HepG2 (cell line): ENCODE measurements around the gene TST. TPM values are rescaled to one million over a fixed set of nuclear protein-coding genes. Genes with fewer than 3 reads are reported as not detected.

Experiments
- BCL6 ChIP-seq: IDR thresholded peaks from 2 replicates; pipeline ENCODE4 v1.6.1; 2016; ENCODE audit warnings: missing genetic modification reagents, missing compliant biosample characterization
- BHLHE40 ChIP-seq: IDR thresholded peaks from 2 replicates; pipeline ENCODE4 v1.6.1; 2011; ENCODE audit warnings: low read length, improper control_type of control experiment
- BRD4 ChIP-seq: sonication (generic); formaldehyde crosslinking; IDR thresholded peaks from 2 replicates; pipeline ENCODE4 v1.4.0; 2020; ENCODE audit warnings: missing genetic modification reagents
- CCDC6 ChIP-seq: sonication (generic); formaldehyde crosslinking; IDR thresholded peaks from 2 replicates; pipeline ENCODE4 v1.8.1; 2022; ENCODE audit warnings: mild to moderate bottlenecking, missing genetic modification reagents, moderate library complexity
- GATAD1 ChIP-seq: IDR thresholded peaks from 2 replicates; pipeline ENCODE4 v1.6.1; 2016; ENCODE audit warnings: missing genetic modification reagents, missing compliant biosample characterization
- NAIF1 ChIP-seq: sonication (generic); formaldehyde crosslinking; IDR thresholded peaks from 2 replicates; pipeline ENCODE4 v1.5.0; 2020; ENCODE audit warnings: mild to moderate bottlenecking, missing genetic modification reagents, borderline replicate concordance
- POGZ ChIP-seq: sonication (generic); formaldehyde crosslinking; IDR thresholded peaks from 2 replicates; pipeline ENCODE4 v1.4.0; 2020; ENCODE audit warnings: mild to moderate bottlenecking, missing genetic modification reagents
- RARG ChIP-seq: sonication (generic); formaldehyde crosslinking; IDR thresholded peaks from 2 replicates; pipeline ENCODE4 v1.4.0; 2020; ENCODE audit warnings: low read depth, mild to moderate bottlenecking, missing genetic modification reagents
- SMC3 ChIP-seq: IDR thresholded peaks from 2 replicates; pipeline ENCODE4 v1.6.1; 2011; ENCODE audit warnings: low read length, improper control_type of control experiment
- SSRP1 ChIP-seq: IDR thresholded peaks from 2 replicates; pipeline ENCODE4 v1.6.1; 2016; ENCODE audit warnings: control low read depth
- ZFP62 ChIP-seq: sonication (generic); formaldehyde crosslinking; IDR thresholded peaks from 2 replicates; pipeline ENCODE4 v1.4.0; 2020; ENCODE audit warnings: missing genetic modification reagents
- ZNF180 ChIP-seq: sonication (generic); formaldehyde crosslinking; IDR thresholded peaks from 2 replicates; pipeline ENCODE4 v1.4.0; 2020; ENCODE audit warnings: low read depth, missing genetic modification reagents, borderline replicate concordance
- ZNF282 ChIP-seq: fragments of 450-650 bp; IDR thresholded peaks from 2 replicates; pipeline ENCODE4 v1.6.1; 2018; ENCODE audit not compliant: partially characterized antibody
- ZNF430 ChIP-seq: sonication (generic); formaldehyde crosslinking; IDR thresholded peaks from 2 replicates; pipeline ENCODE4 v1.9.0; 2021; ENCODE audit warnings: mild to moderate bottlenecking, missing genetic modification reagents
- ZNF619 ChIP-seq: sonication (generic); formaldehyde crosslinking; IDR thresholded peaks from 2 replicates; pipeline ENCODE4 v1.4.0; 2020; ENCODE audit warnings: mild to moderate bottlenecking, missing genetic modification reagents
- ZNF629 ChIP-seq: sonication (generic); formaldehyde crosslinking; conservative IDR thresholded peaks from 2 replicates; pipeline ENCODE4 v1.5.0; 2020; ENCODE audit warnings: missing genetic modification reagents
- ZNF660 ChIP-seq: sonication (generic); formaldehyde crosslinking; IDR thresholded peaks from 2 replicates; pipeline ENCODE4 v1.5.1; 2020; ENCODE audit warnings: mild to moderate bottlenecking, low read depth, missing genetic modification reagents, borderline replicate concordance
- polyA plus RNA-seq, 8 experiments: library from polyadenylated mRNA; depleted of rRNA in 3 of 8; stranded (reverse) in 7 of 8; unstranded in 1 of 8; fragments of >200 nt; fragmentation: Illumina TruSeq in 4 of 8; extraction: Trizol in 4 of 8; gene quantifications; 2 replicates each; pipeline versions ENCODE4 v1.2.1 to v1.2.3, GENCODE V29; 2011 to 2016; ENCODE audit warnings: low read depth in 4 of 8, missing spikeins in 1 of 8, mixed read lengths in 1 of 8; ENCODE audit not compliant: insufficient read depth in 1 of 8
- total RNA-seq, 5 experiments: library from RNA; depleted of rRNA; stranded (reverse); fragments of >200 nt; fragmentation: Illumina TruSeq; extraction: Trizol; gene quantifications; 2 replicates each; pipeline ENCODE4 v1.2.3, GENCODE V29; 2016; ENCODE audit warnings: low read depth in 1 of 5
- TF ChIP-seq, protein P1 (sequence below): sonication (generic); formaldehyde crosslinking; IDR thresholded peaks from 2 replicates; pipeline ENCODE4 v1.9.0; 2022; ENCODE audit warnings: low read depth, missing genetic modification reagents
- TF ChIP-seq, protein P2 (sequence below): IDR thresholded peaks from 2 replicates; pipeline ENCODE4 v1.4.0; 2020; ENCODE audit warnings: mild to moderate bottlenecking, missing genetic modification reagents
- TF ChIP-seq, protein P3 (sequence below): sonication (generic); formaldehyde crosslinking; IDR thresholded peaks from 2 replicates; pipeline ENCODE4 v1.8.1; 2022; ENCODE audit warnings: low read depth, mild to moderate bottlenecking, missing genetic modification reagents

Gene TST
- total and polyA plus RNA-seq, 2 of the 13 experiments (the other 11 are each of a cell fraction or from before 2014, with no cell fraction given): 44.6 to 63.6 TPM

DNA sequence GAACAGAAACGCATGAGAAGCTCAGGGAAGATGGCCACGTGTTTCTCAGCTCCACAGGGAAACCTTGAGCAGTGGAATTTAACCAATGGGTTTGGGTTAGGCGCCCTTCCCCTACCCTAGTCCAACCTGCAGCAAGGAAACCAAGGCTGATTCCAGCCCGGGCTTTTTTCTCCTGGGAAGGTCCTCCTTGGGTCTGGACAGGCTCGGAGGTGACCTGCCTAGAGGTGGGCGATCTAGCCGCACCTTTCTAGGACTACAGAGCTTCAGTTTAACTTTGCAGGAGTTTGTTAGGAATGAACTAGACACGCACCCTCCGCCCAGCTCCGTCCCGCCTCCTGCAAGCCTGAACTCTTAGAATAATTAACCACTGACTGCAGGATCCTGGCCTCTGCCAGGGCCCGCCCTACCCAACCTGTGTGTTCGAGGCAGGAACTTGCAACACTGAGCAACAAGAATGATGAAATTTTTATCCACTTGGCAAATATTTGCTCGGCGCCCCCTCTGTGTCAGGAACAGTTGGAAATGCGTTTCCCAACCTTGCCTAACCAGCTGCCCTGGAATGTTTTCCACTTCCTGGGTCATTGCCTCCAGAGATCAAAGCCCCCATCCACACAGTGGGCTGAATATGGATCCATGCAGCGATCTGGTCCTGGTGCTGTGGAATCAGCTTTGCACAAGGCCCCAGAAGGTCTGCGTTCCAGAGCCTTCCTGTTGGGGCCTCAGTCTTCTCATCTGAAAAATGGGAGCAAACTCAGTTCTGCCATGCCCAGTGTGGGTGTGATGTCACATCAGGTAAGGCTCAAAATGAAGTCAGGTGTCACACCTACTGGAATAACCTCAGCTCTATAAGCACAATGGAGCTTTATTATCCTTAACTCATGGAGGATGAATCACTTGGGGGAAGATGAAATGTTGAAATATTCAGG lies 13.6 kb upstream of the TST start (continued):
- TF ChIP-seq, protein P1, sequence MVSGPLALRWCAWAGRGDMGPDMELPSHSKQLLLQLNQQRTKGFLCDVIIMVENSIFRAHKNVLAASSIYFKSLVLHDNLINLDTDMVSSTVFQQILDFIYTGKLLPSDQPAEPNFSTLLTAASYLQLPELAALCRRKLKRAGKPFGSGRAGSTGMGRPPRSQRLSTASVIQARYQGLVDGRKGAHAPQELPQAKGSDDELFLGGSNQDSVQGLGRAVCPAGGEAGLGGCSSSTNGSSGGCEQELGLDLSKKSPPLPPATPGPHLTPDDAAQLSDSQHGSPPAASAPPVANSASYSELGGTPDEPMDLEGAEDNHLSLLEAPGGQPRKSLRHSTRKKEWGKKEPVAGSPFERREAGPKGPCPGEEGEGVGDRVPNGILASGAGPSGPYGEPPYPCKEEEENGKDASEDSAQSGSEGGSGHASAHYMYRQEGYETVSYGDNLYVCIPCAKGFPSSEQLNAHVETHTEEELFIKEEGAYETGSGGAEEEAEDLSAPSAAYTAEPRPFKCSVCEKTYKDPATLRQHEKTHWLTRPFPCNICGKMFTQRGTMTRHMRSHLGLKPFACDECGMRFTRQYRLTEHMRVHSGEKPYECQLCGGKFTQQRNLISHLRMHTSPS (CRISPR knock-in tag): peak; percentile 68
- TF ChIP-seq, protein P2, sequence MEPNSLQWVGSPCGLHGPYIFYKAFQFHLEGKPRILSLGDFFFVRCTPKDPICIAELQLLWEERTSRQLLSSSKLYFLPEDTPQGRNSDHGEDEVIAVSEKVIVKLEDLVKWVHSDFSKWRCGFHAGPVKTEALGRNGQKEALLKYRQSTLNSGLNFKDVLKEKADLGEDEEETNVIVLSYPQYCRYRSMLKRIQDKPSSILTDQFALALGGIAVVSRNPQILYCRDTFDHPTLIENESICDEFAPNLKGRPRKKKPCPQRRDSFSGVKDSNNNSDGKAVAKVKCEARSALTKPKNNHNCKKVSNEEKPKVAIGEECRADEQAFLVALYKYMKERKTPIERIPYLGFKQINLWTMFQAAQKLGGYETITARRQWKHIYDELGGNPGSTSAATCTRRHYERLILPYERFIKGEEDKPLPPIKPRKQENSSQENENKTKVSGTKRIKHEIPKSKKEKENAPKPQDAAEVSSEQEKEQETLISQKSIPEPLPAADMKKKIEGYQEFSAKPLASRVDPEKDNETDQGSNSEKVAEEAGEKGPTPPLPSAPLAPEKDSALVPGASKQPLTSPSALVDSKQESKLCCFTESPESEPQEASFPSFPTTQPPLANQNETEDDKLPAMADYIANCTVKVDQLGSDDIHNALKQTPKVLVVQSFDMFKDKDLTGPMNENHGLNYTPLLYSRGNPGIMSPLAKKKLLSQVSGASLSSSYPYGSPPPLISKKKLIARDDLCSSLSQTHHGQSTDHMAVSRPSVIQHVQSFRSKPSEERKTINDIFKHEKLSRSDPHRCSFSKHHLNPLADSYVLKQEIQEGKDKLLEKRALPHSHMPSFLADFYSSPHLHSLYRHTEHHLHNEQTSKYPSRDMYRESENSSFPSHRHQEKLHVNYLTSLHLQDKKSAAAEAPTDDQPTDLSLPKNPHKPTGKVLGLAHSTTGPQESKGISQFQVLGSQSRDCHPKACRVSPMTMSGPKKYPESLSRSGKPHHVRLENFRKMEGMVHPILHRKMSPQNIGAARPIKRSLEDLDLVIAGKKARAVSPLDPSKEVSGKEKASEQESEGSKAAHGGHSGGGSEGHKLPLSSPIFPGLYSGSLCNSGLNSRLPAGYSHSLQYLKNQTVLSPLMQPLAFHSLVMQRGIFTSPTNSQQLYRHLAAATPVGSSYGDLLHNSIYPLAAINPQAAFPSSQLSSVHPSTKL (CRISPR knock-in tag): peak; percentile 97
- 0 out of 2 replicates have a peak, but pooled peaks have one; percentile 10 for TF ChIP-seq CCDC6
- peak; percentile 97 for TF ChIP-seq ZNF430 (CRISPR knock-in tag)
- TF ChIP-seq, protein P3, sequence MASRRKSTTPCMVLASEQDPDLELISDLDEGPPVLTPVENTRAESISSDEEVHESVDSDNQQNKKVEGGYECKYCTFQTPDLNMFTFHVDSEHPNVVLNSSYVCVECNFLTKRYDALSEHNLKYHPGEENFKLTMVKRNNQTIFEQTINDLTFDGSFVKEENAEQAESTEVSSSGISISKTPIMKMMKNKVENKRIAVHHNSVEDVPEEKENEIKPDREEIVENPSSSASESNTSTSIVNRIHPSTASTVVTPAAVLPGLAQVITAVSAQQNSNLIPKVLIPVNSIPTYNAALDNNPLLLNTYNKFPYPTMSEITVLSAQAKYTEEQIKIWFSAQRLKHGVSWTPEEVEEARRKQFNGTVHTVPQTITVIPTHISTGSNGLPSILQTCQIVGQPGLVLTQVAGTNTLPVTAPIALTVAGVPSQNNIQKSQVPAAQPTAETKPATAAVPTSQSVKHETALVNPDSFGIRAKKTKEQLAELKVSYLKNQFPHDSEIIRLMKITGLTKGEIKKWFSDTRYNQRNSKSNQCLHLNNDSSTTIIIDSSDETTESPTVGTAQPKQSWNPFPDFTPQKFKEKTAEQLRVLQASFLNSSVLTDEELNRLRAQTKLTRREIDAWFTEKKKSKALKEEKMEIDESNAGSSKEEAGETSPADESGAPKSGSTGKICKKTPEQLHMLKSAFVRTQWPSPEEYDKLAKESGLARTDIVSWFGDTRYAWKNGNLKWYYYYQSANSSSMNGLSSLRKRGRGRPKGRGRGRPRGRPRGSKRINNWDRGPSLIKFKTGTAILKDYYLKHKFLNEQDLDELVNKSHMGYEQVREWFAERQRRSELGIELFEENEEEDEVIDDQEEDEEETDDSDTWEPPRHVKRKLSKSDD: peak; percentile 71
- TF ChIP-seq RARG: no peak
- TF ChIP-seq BRD4 (CRISPR knock-in tag): peak; percentile 91
- no peak for TF ChIP-seq BHLHE40
- TF ChIP-seq ZFP62: no peak
- no peak for TF ChIP-seq ZNF282
- no peak for TF ChIP-seq ZNF180 (CRISPR knock-in tag)
- no peak for TF ChIP-seq ZNF619 (CRISPR knock-in tag)
- TF ChIP-seq ZNF629: peak; percentile 100
- TF ChIP-seq ZNF660 (CRISPR knock-in tag): no peak
- TF ChIP-seq SSRP1 (CRISPR knock-in tag): peak; percentile 99; the same call in 1 of the 2 replicates
- TF ChIP-seq POGZ (CRISPR knock-in tag): peak; percentile 82
- peak; percentile 93 for TF ChIP-seq BCL6 (CRISPR knock-in tag)
- TF ChIP-seq SMC3: peak; percentile 28; the same call in 1 of the 2 replicates
- peak; percentile 76 for TF ChIP-seq GATAD1
- peak; percentile 70; the same call in 1 of the 2 replicates for TF ChIP-seq NAIF1
